ENCODE data around the gene PRTFDC1.
"Not testable (repeated sequence)": the region's sequence is repeated elsewhere in the genome, so short reads cannot be mapped to it uniquely, and the experiment has no call there.

Gene PRTFDC1

DNA sequence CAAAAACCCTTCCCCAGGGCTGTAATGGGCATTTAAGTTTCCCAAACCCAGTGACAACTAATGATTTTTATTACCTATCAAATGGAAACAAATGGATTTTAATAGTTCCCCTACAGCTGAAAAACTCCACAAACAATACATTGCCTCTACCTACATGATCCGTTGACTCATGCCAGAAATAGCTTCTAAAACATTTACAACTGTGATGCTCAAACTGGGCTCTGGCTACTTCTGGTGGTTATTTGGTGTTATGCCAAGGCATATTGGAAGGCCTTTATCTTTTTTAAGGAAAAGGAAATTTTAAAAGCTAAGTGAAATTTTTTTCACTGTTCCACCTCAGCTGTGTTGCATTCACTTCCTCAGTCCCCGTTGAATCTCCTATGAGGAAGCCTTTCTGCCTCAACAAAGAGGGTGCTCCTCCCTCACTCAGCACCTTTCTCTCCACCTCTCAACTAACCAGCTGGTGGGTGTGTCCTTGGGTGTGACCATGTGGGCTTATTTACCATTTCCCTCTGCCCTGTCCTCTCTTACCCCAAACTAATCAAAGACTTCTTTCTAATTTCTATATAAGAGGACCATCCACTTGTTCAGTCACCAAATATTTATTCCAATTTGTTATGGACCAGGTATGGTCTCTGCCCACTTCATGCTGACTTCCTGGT, 82.9 kb downstream of the PRTFDC1 start:
- DNase-seq, result no peak

DNA sequence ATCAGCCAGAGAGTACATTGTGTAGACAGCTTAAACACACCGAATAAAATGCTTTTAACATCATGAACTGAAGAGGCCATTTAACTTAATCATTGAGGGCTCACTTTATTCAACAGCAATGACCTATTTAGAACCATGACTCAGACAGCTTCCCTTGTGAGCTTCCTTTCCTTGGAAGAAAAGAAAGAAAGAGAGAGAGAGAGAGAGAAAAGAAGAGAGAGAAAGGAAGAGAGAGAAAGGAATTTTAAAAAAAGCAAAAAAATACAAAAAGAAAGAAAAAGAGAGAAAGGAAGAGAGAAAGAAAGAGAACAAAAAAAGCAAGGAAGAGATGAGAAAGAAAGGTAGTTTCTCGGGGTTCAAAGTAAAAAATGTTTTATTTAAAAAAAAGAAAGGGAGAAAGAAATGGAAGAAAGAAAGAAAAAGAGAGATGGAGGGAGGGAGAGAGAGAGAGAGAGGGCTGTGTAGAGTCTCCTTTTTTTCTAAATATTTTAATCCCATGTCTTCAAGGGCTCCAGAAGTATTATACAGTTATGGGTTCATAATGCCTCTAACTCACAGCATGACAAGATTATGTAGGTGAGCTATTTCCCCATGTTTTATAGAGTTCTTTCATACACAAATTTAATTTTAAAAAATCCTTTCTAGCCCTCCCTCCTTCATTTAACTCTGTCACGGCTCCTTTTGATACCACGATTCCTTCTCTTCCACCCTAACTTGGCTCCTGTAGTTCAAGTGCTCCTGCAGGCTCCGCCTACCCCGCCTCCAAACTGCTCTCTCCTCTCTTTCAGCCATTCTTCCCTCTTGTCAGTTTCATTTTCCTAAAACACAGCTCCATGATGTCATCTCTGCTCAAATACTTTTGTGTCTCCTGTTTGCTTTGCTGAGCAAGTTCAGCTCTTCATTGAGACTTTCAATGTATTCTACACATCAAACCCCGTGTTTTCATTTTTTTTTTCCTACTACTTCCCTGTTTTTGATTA, 85.5 kb downstream of the PRTFDC1 start:
- no peak for DNase-seq

DNA sequence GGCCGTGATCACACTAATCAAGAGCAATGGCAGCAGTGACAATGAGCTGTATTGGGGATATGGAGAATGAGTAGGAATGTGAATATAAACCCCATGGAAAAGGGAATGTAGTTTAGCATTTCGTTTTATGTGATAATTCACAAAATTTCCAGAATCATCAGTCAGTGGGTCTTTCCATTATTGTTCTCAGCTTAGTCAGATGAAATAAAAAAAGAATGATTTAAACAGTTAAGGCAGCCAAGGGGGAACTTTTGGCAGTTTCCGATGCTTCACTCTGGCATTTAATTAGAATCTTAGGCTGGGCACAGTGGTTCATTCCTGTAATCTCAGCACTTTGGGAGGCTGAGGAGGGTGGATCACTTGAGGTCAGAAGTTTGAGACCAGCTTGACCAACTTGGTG, 86.6 kb downstream of the PRTFDC1 start:
- no peak for DNase-seq

DNA sequence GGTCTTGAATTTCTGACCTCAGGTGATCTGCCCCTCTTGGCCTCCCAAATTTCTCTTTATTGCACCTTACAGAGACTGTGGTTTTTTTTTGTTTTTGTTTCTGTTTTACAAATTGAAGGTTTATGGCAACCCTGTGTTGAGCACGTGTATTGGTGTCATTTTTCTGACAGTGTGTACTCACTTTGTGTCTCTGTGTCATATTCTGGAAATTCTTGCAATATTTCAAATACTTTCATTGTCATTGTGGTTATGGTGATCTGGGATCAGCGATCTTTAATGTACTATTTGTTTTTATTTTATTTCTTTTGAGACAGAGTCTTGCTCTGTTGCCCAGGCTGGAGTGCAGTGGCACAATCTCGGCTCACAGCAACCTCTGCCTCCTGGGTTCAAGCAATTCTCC, 89.8 kb downstream of the PRTFDC1 start:
- no peak for DNase-seq

DNA sequence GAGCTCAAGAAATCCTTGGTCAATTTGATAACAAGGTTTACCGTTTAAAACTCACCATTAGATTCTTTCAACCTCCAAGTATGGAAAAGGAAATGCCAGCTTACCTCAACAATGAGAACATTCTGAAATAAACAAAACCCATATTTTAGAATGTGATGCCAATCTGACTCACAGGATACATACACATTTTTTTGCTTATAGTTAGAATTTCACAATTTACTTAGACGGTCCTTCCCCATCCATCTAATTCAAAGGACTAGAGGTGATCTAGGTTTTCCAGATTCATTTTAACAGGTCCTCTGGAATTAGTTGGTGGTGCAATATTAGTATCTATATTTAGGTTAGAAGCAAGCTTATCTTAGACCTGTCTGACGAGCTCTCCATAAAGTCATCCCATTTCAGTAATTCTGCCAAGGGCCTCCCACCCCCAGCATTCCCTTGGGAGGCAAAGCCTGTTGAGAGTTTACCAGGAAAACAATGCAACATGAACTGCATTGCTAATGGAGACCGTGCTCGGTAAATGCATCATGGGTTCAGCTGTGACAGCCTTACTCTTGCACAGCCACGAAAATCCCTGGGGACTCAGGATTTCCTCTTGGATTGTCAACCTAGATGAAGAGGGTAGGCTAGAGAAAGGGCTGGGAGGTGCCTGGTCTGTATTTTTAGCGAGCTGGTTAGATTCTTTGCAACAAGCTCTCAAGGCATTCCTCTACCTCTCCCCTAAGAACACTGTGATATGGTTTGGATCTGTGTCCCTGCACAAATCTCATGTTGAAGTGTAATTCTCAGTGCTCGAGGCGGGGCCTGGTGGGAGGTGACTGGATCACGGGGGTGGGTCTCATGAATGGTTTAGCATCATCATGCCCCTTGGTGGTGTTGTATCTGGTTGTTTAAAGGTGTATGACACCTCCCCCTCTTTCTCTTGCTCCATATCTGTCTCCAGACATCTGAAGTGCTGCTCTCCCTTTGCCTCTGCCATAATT, 93.8 kb downstream of the PRTFDC1 start:
- DNase-seq, result no peak

DNA sequence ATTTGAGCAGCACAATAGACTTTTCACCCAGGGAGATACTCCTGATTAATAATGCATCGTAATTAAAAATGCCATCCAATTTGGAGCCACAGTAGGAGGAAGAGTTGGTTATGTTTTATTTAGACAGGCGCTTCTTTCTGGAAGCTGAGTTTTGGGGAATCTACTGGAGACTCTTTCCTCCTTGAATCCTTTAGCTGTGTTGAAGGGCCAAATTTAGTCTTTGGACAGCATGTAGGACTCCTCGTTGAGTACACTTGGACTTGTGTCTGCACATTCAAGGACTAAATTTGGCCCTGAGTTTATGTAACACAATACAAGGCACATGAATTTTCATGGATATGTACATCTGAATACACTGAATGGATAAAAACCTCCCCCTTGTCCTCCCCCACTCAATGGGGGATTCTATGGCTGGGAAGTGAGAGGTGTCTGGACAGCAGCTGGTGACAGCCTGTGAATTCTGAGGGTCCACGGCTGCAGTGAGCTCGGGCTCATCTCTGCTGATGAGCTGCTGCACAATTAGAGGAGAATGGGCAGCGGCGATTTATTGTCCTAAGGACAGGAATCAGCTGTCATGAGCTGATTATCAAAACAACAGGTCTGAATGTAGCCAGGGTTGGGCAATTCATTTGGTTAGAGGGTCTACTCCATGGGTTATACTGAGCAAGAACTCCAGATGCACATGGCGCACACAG, 95.2 kb downstream of the PRTFDC1 start:
- no peak for DNase-seq

DNA sequence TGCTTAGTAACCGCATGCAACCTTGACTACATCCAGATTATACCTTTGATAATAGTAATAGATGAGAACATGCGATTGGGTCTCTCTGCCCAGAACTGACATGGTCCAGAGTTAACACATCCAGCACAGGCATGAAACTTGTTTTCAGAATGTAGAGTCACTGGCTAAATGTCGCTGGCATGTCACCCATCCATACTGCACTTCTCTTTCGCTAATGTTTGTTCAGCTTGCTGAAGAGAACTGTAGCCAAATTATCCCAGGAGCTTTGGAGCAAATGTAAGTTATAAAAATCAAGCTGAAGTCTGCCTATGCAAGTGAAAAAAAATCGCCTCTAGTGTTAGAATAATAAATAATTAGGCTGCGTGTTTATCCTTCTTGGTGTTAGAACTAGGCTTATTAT, 98.2 kb downstream of the PRTFDC1 start:
- DNase-seq, result no peak

DNA sequence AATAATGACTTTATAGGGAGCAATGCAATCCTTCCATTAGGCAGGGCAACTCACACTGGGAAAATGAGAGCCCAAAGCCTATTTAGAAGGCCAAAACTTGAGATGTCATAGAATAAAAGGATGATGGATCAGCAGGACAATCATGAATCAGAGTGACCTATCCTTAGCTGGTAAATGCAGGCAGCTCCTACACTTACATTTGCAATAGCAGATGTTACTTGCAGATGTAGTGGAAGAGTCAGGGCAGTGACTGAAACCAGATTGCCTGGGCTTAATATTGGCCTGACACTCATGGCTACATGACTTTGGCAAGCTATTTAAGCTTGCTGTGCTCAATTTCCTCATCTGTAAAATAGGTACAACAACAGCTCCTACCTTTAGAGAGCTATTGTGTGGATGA, 98.7 kb downstream of the PRTFDC1 start:
- DNase-seq, result no peak

DNA sequence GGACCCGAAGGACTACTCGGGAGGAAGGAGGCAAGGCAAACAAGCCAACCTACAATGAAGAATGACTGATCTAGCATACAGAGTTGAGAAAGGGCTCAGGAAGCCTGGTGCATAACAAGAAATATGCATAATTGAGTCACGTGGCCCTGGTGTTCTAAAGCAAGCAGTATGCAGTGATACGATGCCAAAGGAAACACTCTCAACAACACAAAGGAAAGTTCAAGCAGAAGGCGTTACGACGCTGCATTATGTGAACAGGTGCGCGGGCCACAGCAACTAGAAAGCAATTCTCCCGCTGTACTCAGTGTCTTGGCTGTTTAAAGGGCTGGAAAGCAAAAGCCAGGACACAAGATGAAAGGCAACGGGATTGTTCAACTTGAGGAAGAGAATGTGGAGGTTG, 100.8 kb downstream of the PRTFDC1 start:
- no peak for DNase-seq

DNA sequence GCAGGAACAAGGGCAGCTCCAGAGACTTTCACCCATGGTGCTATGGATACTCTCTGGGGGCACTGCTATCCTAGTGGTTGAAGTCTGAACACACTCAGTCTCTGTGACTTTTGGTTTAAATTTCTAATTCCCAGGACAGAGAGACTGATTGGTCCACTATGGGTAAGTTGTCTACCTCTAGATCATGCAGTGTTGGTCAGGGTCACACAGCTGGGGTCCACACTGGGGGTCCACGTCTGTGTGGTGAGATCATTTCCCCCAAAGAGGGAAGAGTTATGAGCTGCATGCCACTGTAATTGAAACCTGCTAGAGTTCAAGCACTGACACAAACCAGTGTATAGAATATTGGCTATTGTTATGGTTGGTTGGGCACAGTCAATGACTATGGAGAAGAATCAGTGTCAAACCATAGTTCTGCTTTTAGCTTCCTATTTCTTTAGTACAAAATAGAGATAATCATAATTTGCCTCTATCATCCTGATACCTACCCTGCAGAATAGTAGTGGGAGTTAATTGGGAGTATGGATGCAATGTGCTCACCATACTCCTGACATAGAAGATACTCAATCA, 101.6 kb downstream of the PRTFDC1 start:
- no peak for DNase-seq

DNA sequence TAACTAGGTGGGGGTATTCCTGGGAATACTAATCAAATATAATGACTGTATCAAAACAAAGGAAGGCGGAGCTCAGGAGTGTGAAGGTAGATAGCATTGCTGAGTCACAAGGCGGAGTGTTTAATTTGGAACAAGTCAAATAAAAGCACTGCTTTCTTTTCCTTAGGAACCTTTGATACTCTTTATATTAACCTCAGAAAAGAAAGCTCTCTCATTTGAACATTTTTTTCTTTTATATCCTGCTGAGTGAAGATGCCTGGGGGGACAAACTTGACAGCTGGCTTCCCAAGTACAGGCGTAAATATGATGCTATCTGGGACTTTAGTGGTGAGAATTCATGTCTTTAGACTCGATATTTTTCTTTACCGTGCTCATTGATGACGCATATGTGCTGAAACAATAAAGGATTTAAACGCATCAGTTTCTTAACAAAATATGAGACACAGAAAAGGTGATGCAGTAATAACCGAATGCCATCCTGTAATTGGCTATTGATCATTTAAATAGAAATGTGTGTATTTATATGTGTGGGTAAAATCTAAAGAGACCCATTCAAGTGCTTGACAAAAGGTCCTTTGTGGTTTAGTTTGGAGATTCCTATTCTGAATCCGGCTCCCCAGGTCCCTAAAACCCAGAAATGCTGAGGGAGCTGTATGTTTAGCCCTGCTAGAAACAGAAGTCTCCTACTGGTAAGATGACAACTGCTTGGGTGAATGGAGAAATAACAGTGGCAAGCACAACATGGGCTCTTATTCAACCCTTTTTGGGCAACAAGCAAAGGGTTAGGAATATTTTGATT, 102.7 kb downstream of the PRTFDC1 start:
- DNase-seq, result no peak

DNA sequence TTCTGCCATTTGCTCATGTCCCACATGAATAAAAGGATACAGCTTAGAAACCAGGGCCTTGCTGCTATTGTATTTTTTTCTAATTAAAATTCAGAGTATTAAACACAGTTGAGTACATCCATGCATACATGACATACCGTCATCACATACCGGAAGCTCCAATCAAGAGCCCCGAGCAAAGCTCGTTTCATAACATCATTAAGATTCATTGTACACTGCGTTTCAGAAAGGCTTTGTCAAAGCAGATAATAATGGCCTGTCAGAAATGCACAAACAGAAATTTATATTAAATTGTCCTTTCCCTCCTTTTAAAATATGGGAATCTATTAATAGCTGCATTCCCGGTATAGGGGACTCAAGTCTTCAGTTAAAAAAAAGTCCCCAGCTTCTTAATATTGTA, 103.4 kb downstream of the PRTFDC1 start:
- DNase-seq, result no peak

DNA sequence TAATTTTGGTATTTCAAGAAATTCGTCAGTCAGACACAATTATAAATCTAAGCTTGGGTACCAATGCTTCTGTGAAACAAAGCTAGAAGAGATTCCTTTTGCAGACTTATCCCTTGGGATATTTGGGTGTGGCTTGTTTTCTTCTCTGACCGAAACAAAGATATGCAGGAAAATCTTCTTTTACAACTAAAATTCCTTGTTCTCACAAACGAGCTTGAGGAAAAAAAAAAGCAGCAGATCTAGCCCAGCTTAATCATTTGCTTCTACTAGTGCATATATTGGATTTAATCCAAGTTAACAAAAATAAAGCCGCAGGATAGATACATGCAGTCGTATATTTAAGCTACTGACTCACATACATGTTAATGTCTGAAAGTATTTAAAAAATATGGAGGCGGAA, 104.2 kb downstream of the PRTFDC1 start:
- no peak for DNase-seq

DNA sequence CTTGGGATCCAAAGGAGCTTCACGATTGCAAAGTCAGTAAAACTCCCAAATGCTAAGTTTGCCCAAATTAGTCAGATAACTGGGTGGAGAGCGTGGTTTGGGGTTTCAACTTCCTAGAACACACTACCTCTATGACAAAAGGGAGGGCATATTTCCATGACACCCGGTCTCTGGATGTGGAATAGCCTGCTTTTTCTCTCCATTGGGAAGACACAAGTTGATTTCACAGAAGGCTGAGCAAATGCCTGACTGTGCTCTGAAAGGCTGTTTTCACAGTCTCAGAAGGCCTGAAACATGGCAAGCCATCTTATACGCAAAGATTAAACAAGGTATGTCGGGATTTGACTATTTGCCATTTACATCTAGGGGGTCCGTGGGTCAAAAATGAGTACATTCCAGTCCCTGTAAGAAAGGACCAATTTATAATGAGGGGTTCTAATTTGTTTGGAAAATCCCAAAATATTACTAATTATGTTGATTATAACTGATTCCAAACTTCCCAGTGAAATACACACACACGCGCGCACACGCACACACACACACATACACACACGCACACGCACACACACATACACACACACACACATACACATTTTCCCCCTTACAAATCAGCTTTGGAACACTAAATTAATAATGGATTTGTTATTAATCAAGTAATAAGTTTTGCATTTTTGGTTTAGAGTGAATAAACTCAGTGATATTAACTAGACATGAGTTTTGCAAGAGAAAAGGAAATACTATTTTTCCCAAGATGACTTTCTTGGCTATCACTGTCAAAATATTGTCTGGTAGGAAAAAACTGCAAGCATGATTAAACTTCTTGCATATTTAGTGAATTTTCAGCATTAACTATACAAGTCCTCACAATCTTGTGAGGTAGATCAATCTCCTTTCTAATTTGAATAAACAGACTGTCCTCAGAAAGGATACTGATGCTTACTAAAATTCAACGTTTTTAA, 105.0 kb downstream of the PRTFDC1 start:
- no peak for DNase-seq

DNA sequence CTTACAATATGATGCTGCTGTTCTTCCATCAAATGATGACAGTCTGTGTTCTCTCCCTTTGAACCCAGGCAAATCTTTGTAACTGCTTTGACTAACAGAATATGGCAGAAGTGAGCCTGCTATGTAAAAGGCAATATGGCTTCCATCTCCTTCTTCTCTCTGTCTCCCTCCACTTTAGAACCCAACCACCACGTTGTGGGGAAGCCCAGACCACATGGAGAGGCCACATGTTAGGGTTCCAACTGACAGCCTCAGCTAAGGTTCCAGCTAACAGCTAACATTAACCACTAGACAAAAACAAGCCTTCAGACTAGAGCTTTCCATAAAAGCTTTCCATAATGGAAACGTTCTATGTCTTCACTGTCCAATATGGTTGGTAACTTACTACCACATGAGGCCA, 107.7 kb downstream of the PRTFDC1 start:
- no peak for DNase-seq

DNA sequence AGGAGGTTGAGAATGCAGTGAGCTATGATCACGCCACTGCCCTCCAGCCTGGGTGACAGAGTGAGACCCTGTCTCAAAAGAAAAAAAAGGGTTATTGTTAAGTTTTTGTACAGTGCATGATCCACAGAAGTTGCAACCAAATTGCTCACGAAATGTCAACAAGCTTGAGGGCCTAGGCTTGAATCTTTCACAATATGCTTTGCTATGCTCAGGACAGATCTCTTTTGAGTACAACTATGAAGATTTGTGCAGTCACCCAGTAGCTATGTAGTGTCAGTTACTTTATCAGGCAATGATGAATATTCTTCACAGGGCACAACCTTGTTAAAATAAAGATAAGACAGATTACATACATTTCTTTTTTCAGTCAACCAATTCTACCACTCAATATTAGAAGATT, 109.2 kb downstream of the PRTFDC1 start:
- DNase-seq, result no peak

DNA sequence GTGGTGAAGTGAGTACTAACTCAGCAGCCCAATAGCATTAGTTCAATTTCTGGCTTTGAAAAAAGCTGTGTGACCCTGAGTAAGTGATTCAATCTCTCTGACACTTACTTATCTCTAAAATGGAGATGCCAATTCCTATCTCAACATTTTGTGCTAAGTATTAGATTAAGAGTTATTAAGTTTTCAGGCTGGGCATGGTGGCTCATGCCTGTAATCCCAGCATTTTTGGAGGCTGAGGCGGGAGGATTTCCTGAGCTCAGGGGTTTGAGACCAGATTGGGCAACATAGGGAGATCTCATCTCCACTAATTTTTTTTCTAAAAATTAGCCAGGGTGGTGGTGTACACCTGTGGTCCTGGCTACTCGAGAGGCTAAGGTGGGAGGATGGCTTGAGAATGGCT, 109.5 kb downstream of the PRTFDC1 start:
- no peak for DNase-seq

DNA sequence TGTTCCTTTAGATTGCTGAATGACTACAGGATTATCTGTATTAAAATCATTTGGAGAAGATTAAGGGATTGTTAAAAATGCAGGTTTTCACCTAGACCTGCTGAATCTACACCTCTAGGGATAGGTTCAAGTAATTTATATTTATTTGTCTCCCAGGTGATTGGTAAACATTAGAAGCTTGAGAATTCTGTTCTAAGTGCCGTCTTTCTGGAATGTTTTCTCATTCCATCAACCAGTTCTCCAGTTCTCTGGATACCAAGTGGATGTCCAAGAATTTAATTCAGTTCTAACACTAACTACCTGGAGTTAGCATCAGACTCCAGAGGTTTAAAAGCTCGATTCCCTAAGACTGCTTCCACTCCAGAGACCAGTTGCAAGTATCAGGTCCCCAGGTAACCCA, 110.9 kb downstream of the PRTFDC1 start:
- no peak for DNase-seq

DNA sequence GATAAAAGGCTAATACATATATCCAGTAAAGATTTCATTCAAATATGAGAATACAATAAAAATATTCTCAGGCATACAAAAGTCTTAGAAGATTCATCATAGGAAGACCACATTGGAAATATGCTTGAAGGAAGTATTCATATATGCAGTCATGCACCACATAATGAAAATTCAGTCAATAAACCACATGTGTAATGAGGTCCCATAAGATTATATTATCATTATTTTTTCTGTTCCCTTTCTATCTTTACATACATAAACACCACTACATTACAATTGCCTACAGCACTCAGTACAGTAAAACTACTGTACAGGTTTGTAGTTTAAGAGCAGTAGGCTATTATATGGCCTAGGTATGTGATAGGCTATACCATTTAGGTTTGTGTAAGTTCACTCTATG, 111.6 kb downstream of the PRTFDC1 start:
- DNase-seq, result no peak

DNA sequence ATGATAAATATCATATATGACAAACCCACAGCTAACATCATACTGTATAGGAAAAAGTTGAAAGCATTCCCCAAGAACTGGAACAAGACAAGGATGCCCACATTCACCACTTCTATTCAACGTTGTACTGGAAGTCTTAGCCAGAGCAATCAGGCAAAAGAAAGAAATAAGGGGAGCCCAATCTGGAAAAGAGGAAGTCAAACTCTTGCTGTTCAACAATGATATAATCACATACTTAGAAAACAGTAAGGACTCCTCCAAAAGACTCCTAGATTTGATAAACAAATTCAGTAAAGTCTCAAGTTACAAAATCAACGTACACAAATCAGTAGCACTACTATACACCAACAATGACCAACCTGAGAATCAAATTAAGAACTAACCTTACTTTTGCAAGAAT, 114.6 kb downstream of the PRTFDC1 start:
- DNase-seq, result not testable (repeated sequence)
